Measurements from ENCODE around the gene RFTN1.

Gene RFTN1

GRCh38 chr3:16485395-16485992 is 28.0 kb downstream of the RFTN1 start:
- TF ChIP-seq, protein P1, sequence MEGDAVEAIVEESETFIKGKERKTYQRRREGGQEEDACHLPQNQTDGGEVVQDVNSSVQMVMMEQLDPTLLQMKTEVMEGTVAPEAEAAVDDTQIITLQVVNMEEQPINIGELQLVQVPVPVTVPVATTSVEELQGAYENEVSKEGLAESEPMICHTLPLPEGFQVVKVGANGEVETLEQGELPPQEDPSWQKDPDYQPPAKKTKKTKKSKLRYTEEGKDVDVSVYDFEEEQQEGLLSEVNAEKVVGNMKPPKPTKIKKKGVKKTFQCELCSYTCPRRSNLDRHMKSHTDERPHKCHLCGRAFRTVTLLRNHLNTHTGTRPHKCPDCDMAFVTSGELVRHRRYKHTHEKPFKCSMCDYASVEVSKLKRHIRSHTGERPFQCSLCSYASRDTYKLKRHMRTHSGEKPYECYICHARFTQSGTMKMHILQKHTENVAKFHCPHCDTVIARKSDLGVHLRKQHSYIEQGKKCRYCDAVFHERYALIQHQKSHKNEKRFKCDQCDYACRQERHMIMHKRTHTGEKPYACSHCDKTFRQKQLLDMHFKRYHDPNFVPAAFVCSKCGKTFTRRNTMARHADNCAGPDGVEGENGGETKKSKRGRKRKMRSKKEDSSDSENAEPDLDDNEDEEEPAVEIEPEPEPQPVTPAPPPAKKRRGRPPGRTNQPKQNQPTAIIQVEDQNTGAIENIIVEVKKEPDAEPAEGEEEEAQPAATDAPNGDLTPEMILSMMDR (IDR thresholded peaks at IDR 0.05; ENCODE audit: borderline replicate concordance, insufficient read depth, low read depth, low read length): no peak
- no peak overlapping the region for H3K4me3 ChIP-seq (ENCODE audit: low read depth, low read length)

DNA sequence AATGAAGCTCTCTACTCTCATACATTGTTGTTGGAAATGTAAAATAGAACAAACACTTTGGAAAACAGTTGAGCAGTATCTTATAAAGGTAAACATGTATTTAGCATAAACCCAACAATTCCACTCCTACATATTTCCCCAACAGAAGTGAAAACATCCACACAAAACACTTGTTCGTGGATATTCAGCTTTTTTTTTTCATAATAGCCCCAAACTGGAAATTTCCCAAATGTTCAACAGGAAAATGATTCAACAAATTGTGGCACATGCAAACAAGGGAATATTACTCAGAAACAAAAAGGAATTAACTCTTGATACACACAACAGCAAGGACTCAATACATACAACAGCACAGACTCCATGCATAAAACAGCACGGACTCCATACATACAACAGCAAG is 28.5 kb downstream of the RFTN1 start:
- TF ChIP-seq, protein P1 (IDR thresholded peaks at IDR 0.05; ENCODE audit: borderline replicate concordance, insufficient read depth, low read depth, low read length): no peak

DNA sequence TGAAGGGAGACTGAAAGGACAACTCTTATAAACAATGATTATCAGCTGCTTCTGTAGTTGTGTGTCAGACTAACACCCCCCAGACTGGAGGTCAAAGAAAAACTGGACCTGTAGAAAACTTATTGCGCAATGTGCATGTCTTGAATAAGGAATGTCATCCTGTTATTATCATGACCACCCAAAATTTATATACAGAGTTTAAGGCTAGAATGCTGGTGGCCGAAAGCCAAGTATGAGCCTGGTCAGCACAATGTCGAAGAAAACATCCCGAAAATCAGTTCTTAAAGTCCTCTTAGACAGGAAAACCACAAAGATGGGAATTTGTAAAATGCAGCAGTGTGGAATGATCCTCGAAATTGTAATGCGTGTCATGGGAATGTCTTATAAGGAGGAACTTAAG is 29.3 kb downstream of the RFTN1 start:
- H3K4me3 ChIP-seq (ENCODE audit: low read depth, low read length): no peak overlapping the region
- TF ChIP-seq, protein P1 (IDR thresholded peaks at IDR 0.05; ENCODE audit: borderline replicate concordance, insufficient read depth, low read depth, low read length): no peak

More for the DNA sequence above, 28.5 kb downstream of the RFTN1 start:
- no peak overlapping the region for H3K4me3 ChIP-seq (ENCODE audit: low read depth, low read length)

DNA sequence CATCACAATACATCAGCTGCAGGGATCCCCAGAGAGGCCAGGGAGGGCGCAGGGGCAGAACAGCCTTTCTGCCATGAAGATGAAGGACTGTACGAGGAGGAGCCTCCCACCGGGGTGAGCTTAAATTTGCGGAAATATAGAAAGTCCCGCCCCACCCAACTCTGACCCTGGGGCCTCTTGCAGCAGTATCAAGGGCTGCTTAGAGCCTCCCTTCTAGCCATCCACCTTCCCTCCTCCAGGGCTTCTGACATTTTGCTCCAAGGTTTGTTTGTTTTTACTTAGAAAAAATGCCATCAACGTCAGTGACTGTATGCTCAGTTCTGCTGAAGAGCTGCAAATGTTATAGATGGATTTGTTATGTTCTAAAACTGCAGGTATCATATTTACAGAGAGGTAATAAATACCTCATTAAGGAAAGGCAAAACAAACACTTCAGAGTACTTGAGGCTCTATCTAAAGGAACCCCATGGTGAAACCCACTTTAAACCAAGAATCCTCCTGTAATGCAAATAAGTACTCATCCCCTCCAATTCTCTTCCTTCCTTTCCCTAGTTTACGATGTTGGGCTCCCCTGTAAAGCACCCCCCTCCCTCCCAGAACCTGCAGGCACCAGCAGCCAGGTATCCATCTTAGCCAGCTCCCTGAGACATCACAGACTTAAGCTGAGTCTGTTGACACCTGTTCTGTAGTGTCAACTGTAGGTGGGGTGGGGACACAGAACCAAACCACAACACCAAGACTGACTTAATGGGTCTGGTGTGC is 30.5 kb downstream of the RFTN1 start:
- no peak overlapping the region for H3K4me3 ChIP-seq (ENCODE audit: low read depth, low read length)

DNA sequence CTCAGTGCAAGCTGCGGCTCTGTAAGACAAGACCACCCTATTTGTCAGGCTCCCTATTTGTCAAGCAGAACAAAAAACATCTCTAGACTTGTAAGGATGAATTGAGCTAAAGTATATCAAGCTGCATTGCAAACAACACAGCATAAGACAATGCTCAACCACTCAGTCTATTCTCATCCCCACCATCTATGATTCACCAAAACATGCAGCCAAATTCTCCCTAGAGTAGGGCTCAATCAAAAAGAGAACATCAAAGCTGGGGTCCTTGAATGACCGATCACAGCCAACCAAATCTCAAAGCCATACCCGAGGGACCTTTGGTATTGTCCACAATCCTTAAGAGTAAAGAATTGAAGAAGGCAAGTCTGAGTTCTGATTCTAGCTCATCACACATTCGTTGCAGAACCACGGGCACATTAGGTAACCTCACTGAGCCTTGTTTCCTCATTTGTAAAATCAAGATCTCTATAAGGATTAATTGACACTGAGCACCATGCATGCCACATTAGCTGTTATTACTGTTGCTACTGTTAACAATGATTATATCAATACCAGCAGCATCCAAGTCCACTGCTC is 31.2 kb downstream of the RFTN1 start:
- TF ChIP-seq, protein P1 (IDR thresholded peaks at IDR 0.05; ENCODE audit: borderline replicate concordance, insufficient read depth, low read depth, low read length): no peak

More for the DNA sequence above, 30.5 kb downstream of the RFTN1 start:
- TF ChIP-seq, protein P1 (IDR thresholded peaks at IDR 0.05; ENCODE audit: borderline replicate concordance, insufficient read depth, low read depth, low read length): no peak

DNA sequence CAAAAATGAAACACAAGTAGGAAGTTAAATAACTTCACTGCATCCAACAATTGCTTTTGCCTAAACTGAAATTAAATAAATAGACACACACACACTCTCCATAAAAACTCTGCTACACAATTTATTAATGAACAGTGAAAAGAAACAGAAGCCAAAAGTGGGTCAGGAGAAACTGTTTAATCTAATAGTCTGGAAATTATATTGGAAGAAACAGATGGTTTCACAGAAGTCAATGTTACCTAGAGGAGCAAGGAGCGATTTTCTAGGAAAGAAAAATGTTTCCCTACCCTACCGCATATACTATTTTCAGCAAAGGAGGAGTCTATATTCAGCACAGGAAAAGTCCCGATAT is 32.0 kb downstream of the RFTN1 start:
- TF ChIP-seq, protein P1 (IDR thresholded peaks at IDR 0.05; ENCODE audit: borderline replicate concordance, insufficient read depth, low read depth, low read length): no peak
- H3K4me3 ChIP-seq (ENCODE audit: low read depth, low read length): no peak overlapping the region

More for the DNA sequence above, 31.2 kb downstream of the RFTN1 start:
- H3K4me3 ChIP-seq (ENCODE audit: low read depth, low read length): no peak overlapping the region
